Erythroblast (primary cell): ENCODE data around the gene COPS3.

ENCODE experiments used
- GATA1 ChIP-seq: IDR thresholded peaks from 2 replicates; pipeline ENCODE4 v1.6.1; 2011; ENCODE audit warnings: low read depth, mild to moderate bottlenecking, control low read depth, low read length, moderate library complexity
- POLR2A ChIP-seq: IDR thresholded peaks from 2 replicates; pipeline ENCODE4 v1.6.1; 2011; ENCODE audit warnings: mild to moderate bottlenecking, low read length

- no peak for TF ChIP-seq POLR2A
- TF ChIP-seq GATA1: no peak
Observed at GRCh38 chr17:17297217-17297616, 16.2 kb upstream of the COPS3 start.
